Smooth muscle cell (in vitro differentiated cells): ENCODE results near the gene ZNF521. TPM values are rescaled to one million over a fixed set of nuclear protein-coding genes. Genes with fewer than 3 reads are reported as not detected.

ENCODE experiments used
- DNase-seq: peaks from one replicate; lab custom pipeline; 2025; ENCODE audit not compliant: unreplicated experiment; lab: John Stamatoyannopoulos, UW
- H2AFZ ChIP-seq: fragments of 200-600 bp; sonication (generic); 2 replicates; pipeline ENCODE4 v1.6.0; 2016; ENCODE audit warnings: antibody characterized with exemption, low read depth, mild to moderate bottlenecking
- H3F3A ChIP-seq: fragments of 200-600 bp; sonication (generic); 2 replicates; pipeline ENCODE4 v1.6.0; 2017; ENCODE audit warnings: antibody characterized with exemption, low read depth
- H3K27ac ChIP-seq: fragments of 200-600 bp; sonication (generic); 2 replicates; pipeline ENCODE4 v1.5.1; 2016; ENCODE audit warnings: low read depth, mild to moderate bottlenecking
- H3K27me3 ChIP-seq: fragments of 200-600 bp; sonication (generic); 2 replicates; pipeline ENCODE4 v1.6.1; 2016; ENCODE audit warnings: low read depth, mild to moderate bottlenecking
- H3K36me3 ChIP-seq: fragments of 200-600 bp; sonication (generic); 2 replicates; pipeline ENCODE4 v1.5.1; 2016; ENCODE audit warnings: low read depth
- H3K4me1 ChIP-seq: fragments of 200-600 bp; sonication (generic); 2 replicates; pipeline ENCODE4 v1.5.1; 2016; ENCODE audit warnings: low read depth
- H3K4me2 ChIP-seq: fragments of 200-600 bp; sonication (generic); 2 replicates; pipeline ENCODE4 v1.6.0; 2016; ENCODE audit warnings: mild to moderate bottlenecking
- H3K4me3 ChIP-seq: fragments of 200-600 bp; sonication (generic); 2 replicates; pipeline ENCODE4 v1.5.1; 2016; ENCODE audit warnings: mild to moderate bottlenecking
- H3K79me2 ChIP-seq: fragments of 200-600 bp; sonication (generic); 2 replicates; pipeline ENCODE4 v1.6.0; 2016; ENCODE audit warnings: low read depth, mild to moderate bottlenecking
- H3K9ac ChIP-seq: fragments of 200-600 bp; sonication (generic); 2 replicates; pipeline ENCODE4 v1.6.0; 2016; ENCODE audit warnings: low read depth
- H3K9me3 ChIP-seq: fragments of 200-600 bp; sonication (generic); replicated peaks from 2 replicates; pipeline ENCODE4 v1.5.1; 2016; ENCODE audit warnings: low read depth
- H4K20me1 ChIP-seq: fragments of 200-600 bp; sonication (generic); 2 replicates; pipeline ENCODE4 v1.6.0; 2016; ENCODE audit warnings: low read depth
- WGBS: methylation state at CpG from one replicate; pipeline ENCODE4 v1.1.7; 2016; ENCODE audit warnings: low lambda C conversion rate; 5-methylcytosine and 5-hydroxymethylcytosine counted together
- polyA plus RNA-seq: library from polyadenylated mRNA; unstranded; fragments of >200 nt; fragmentation: Nextera tagmentation; extraction: Ambion mirVana; gene quantifications from 2 replicates; pipeline ENCODE4 v1.2.1, GENCODE V29; 2016
- total RNA-seq: library from RNA; depleted of rRNA; stranded (reverse); fragments of >200 nt; gene quantifications from 2 replicates; pipeline ENCODE4 v1.2.3, GENCODE V29; 2014
- TF ChIP-seq, protein P1 (sequence below): fragments of 200-600 bp; sonication (generic); IDR thresholded peaks from 2 replicates; pipeline ENCODE4 v1.5.1; 2017; ENCODE audit warnings: borderline replicate concordance, mild to moderate bottlenecking, antibody characterized with exemption; ENCODE audit not compliant: insufficient read depth, poor library complexity, severe bottlenecking

Gene ZNF521
- total and polyA plus RNA-seq, 2 experiments from 2014 or later, result 19.9 to 36.4 TPM

DNA sequence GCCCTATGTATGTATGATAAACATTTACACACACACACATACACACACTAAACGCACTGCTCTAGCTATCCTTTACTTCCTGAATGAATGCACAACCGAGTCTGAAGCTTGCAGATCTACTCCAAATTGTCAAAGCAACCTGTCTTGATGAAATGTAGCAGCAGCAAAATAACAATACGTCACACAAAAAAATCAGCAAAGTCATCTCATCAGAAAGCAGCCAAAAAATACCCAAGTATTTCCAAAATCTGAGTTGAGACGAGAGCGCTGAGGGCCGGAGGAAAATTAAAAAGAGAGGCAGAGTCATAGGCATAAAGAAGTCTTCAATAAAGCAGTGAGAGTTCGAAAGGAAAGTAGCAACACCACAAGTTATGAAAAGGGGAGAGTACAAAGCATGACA lies 67.7 kb downstream of the ZNF521 start:
- TF ChIP-seq, protein P1, sequence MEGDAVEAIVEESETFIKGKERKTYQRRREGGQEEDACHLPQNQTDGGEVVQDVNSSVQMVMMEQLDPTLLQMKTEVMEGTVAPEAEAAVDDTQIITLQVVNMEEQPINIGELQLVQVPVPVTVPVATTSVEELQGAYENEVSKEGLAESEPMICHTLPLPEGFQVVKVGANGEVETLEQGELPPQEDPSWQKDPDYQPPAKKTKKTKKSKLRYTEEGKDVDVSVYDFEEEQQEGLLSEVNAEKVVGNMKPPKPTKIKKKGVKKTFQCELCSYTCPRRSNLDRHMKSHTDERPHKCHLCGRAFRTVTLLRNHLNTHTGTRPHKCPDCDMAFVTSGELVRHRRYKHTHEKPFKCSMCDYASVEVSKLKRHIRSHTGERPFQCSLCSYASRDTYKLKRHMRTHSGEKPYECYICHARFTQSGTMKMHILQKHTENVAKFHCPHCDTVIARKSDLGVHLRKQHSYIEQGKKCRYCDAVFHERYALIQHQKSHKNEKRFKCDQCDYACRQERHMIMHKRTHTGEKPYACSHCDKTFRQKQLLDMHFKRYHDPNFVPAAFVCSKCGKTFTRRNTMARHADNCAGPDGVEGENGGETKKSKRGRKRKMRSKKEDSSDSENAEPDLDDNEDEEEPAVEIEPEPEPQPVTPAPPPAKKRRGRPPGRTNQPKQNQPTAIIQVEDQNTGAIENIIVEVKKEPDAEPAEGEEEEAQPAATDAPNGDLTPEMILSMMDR, result no peak

DNA sequence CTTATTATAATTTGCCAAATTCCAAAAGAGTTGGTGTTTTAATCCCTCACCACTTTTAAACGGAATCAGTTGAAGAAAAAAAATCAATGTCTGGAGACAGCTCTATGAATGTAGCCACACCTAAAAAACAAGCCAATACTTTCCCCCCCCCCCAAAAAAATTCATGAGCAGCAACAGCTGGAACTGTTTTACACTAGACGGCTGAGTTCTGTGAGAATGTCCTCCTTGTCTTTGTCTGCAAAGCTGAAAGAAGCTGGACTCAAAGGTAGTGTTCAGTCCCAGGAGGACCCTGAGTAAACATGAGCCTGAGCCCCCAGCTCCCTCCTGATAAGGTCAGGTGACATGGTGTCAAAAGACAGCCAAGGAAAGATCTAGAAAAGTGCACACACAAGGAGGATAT lies 68.2 kb downstream of the ZNF521 start:
- H3K4me1 ChIP-seq, result peaks cover 76% of the 10 kb centered on the region
- 60% methylated on average over 2 of the region's 2 CpGs for WGBS
- no peak overlapping the region for H2AFZ ChIP-seq
- no peaks in the 10 kb centered on the region for H3K36me3 ChIP-seq
- peaks cover 38% of the 10 kb centered on the region for H3K79me2 ChIP-seq
- H3K27ac ChIP-seq, result no peak overlapping the region
- no peaks in the 10 kb centered on the region for H3K27me3 ChIP-seq
- TF ChIP-seq, protein P1, result no peak
- peaks cover 11% of the 10 kb centered on the region for H3F3A ChIP-seq
- H3K9ac ChIP-seq, result no peak overlapping the region
- H4K20me1 ChIP-seq, result peaks cover 42% of the 10 kb centered on the region
- H3K9me3 ChIP-seq, result no peaks in the 10 kb centered on the region
- H3K4me2 ChIP-seq, result no peak overlapping the region
- H3K4me3 ChIP-seq, result no peak overlapping the region
- DNase-seq, result no peak

More for the DNA sequence above, 67.7 kb downstream of the ZNF521 start:
- Histone ChIP-seq H3K9me3 (no peaks in the 10 kb centered on the region), H3K9ac (no peak overlapping the region), H3K27ac (no peak overlapping the region), H3K79me2 (peaks cover 38% of the 10 kb centered on the region), H3K27me3 (no peaks in the 10 kb centered on the region), H2AFZ (no peak overlapping the region), H3K4me2 (peak overlapping the region; percentile 50), H3F3A (peaks cover 11% of the 10 kb centered on the region), H3K4me3 (no peak overlapping the region), H3K4me1 (peaks cover 72% of the 10 kb centered on the region), H4K20me1 (peaks cover 37% of the 10 kb centered on the region), H3K36me3 (no peaks in the 10 kb centered on the region)
- WGBS, result 97% methylated on average over 7 of the region's 7 CpGs
- DNase-seq, result no peak

GRCh38 chr18:25282896-25283703 lies 68.9 kb downstream of the ZNF521 start:
- H3K27me3 ChIP-seq, result no peaks in the 10 kb centered on the region
- H3K9me3 ChIP-seq, result no peaks in the 10 kb centered on the region
- H3K79me2 ChIP-seq, result peaks cover 35% of the 10 kb centered on the region
- no peak for DNase-seq
- no peak overlapping the region for H3K4me2 ChIP-seq
- 72% methylated on average over 4 of the region's 4 CpGs for WGBS
- peaks cover 4% of the 10 kb centered on the region for H3F3A ChIP-seq
- no peak overlapping the region for H3K4me3 ChIP-seq
- no peak overlapping the region for H3K27ac ChIP-seq
- TF ChIP-seq, protein P1, result no peak
- no peaks in the 10 kb centered on the region for H3K36me3 ChIP-seq
- H3K9ac ChIP-seq, result no peak overlapping the region
- H3K4me1 ChIP-seq, result peaks cover 75% of the 10 kb centered on the region
- no peak overlapping the region for H2AFZ ChIP-seq
- H4K20me1 ChIP-seq, result peaks cover 45% of the 10 kb centered on the region

DNA sequence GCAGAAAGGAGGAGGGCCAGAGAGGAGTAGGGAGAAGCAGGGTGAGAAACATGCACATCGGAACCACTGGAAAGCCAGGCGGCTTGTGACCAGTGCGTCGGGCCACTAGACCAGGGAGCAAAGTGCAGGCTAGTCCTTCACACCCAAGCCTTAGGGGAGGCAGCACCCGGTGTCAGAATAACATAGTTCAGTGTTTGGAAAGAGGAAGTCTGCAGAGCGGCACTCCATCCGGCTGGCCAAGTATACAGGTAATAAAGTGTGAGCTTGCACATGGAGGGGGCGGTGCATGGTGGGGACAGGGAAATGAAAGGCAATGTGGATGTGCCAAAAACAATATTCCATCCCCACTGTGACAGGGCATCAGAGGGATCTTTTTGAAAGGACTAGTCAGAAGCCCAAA lies 69.7 kb downstream of the ZNF521 start:
- WGBS, result 91% methylated on average over 8 of the region's 8 CpGs

More for the DNA sequence above, 69.7 kb downstream of the ZNF521 start:
- no peak overlapping the region for H3K4me2 ChIP-seq
- H3K9me3 ChIP-seq, result no peaks in the 10 kb centered on the region
- H3K36me3 ChIP-seq, result no peaks in the 10 kb centered on the region
- no peak overlapping the region for H2AFZ ChIP-seq
- DNase-seq, result no peak
- H3K9ac ChIP-seq, result no peak overlapping the region
- no peak overlapping the region for H3K4me3 ChIP-seq
- no peaks in the 10 kb centered on the region for H3K27me3 ChIP-seq
- H3K79me2 ChIP-seq, result peaks cover 35% of the 10 kb centered on the region
- H3F3A ChIP-seq, result no peaks in the 10 kb centered on the region
- H3K27ac ChIP-seq, result no peak overlapping the region
- H4K20me1 ChIP-seq, result peaks cover 45% of the 10 kb centered on the region
- TF ChIP-seq, protein P1, result no peak
- H3K4me1 ChIP-seq, result peaks cover 66% of the 10 kb centered on the region
